ENCODE data around the gene C14orf180.

Gene C14orf180

GRCh38 chr14:104573930-104574329, 5.6 kb upstream of the C14orf180 start:
- Histone ChIP-seq H2AFZ (ENCODE audit: low read depth, low read length) (no peak overlapping the region), H3K79me2 (ENCODE audit: low read length) (no peaks in the 10 kb centered on the region), H3K36me3 (replicated peaks; ENCODE audit: low read depth, low read length) (no peaks in the 10 kb centered on the region), H3K9ac (ENCODE audit: low read length) (no peak overlapping the region), H3K27ac (ENCODE audit: low read length) (no peak overlapping the region), H3K4me2 (ENCODE audit: low read length) (no peak overlapping the region), H3K4me3 (ENCODE audit: low read length) (no peak overlapping the region), H3K9me3 (ENCODE audit: insufficient read depth, low read length) (no peaks in the 10 kb centered on the region), H3K27me3 (ENCODE audit: low read depth, low read length) (no peaks in the 10 kb centered on the region), H4K20me1 (ENCODE audit: insufficient read depth, low read length) (no peaks in the 10 kb centered on the region), H3K4me1 (ENCODE audit: low read length) (no peaks in the 10 kb centered on the region)
- no peak for TF ChIP-seq EZH2phosphoT487 (IDR thresholded peaks at IDR 0.05; ENCODE audit: low read depth)
- TF ChIP-seq CTCF (IDR thresholded peaks at IDR 0.05; ENCODE audit: low read depth, low read length) = no peak

GRCh38 chr14:104574536-104574935, 5.0 kb upstream of the C14orf180 start:
- Histone ChIP-seq H3K4me2 (ENCODE audit: low read length) (no peak overlapping the region), H3K9ac (ENCODE audit: low read length) (no peak overlapping the region), H3K4me3 (ENCODE audit: low read length) (no peak overlapping the region), H4K20me1 (ENCODE audit: insufficient read depth, low read length) (no peaks in the 10 kb centered on the region), H3K27me3 (ENCODE audit: low read depth, low read length) (no peaks in the 10 kb centered on the region), H3K36me3 (replicated peaks; ENCODE audit: low read depth, low read length) (no peaks in the 10 kb centered on the region), H3K9me3 (ENCODE audit: insufficient read depth, low read length) (no peaks in the 10 kb centered on the region), H2AFZ (ENCODE audit: low read depth, low read length) (no peak overlapping the region), H3K4me1 (ENCODE audit: low read length) (no peaks in the 10 kb centered on the region), H3K79me2 (ENCODE audit: low read length) (no peaks in the 10 kb centered on the region), H3K27ac (ENCODE audit: low read length) (no peak overlapping the region)
- no peak for TF ChIP-seq CTCF (IDR thresholded peaks at IDR 0.05; ENCODE audit: low read depth, low read length)
- no peak for TF ChIP-seq EZH2phosphoT487 (IDR thresholded peaks at IDR 0.05; ENCODE audit: low read depth)

GRCh38 chr14:104574978-104575583, 4.5 kb upstream of the C14orf180 start:
- no peaks in the 10 kb centered on the region for H3K27me3 ChIP-seq (ENCODE audit: low read depth, low read length)
- no peak overlapping the region for H2AFZ ChIP-seq (ENCODE audit: low read depth, low read length)
- no peaks in the 10 kb centered on the region for H4K20me1 ChIP-seq (ENCODE audit: insufficient read depth, low read length)
- H3K4me1 ChIP-seq (ENCODE audit: low read length) = no peaks in the 10 kb centered on the region
- TF ChIP-seq EZH2phosphoT487 (IDR thresholded peaks at IDR 0.05; ENCODE audit: low read depth) (no peak), CTCF (IDR thresholded peaks at IDR 0.05; ENCODE audit: low read depth, low read length) (no peak)
- H3K9ac ChIP-seq (ENCODE audit: low read length) = no peak overlapping the region
- H3K4me3 ChIP-seq (ENCODE audit: low read length) = no peak overlapping the region
- no peak overlapping the region for H3K4me2 ChIP-seq (ENCODE audit: low read length)
- H3K36me3 ChIP-seq (replicated peaks; ENCODE audit: low read depth, low read length) = no peaks in the 10 kb centered on the region
- no peaks in the 10 kb centered on the region for H3K9me3 ChIP-seq (ENCODE audit: insufficient read depth, low read length)
- no peak overlapping the region for H3K27ac ChIP-seq (ENCODE audit: low read length)
- no peaks in the 10 kb centered on the region for H3K79me2 ChIP-seq (ENCODE audit: low read length)

- Histone ChIP-seq H3K4me3 (ENCODE audit: low read length) (no peak overlapping the region), H3K79me2 (ENCODE audit: low read length) (no peaks in the 10 kb centered on the region), H3K4me2 (ENCODE audit: low read length) (no peak overlapping the region), H3K27me3 (ENCODE audit: low read depth, low read length) (no peaks in the 10 kb centered on the region), H3K4me1 (ENCODE audit: low read length) (no peaks in the 10 kb centered on the region), H4K20me1 (ENCODE audit: insufficient read depth, low read length) (no peaks in the 10 kb centered on the region), H2AFZ (ENCODE audit: low read depth, low read length) (no peak overlapping the region), H3K9ac (ENCODE audit: low read length) (no peak overlapping the region), H3K9me3 (ENCODE audit: insufficient read depth, low read length) (no peaks in the 10 kb centered on the region), H3K36me3 (replicated peaks; ENCODE audit: low read depth, low read length) (no peaks in the 10 kb centered on the region), H3K27ac (ENCODE audit: low read length) (no peak overlapping the region)
- TF ChIP-seq EZH2phosphoT487 (IDR thresholded peaks at IDR 0.05; ENCODE audit: low read depth) (no peak), CTCF (IDR thresholded peaks at IDR 0.05; ENCODE audit: low read depth, low read length) (no peak)
These were observed 3.2 kb upstream of the C14orf180 start for GRCh38 chr14:104576232-104576969.

Measured in OCI-LY3 (cell line).